ENCODE measurements around the gene INS. TPM values are rescaled to one million over a fixed set of nuclear protein-coding genes. Genes with fewer than 3 reads are reported as not detected.

INS gene
- total and polyA plus RNA-seq, 2 donors from 2014 or later, result not detected

- Histone ChIP-seq H3K27me3 (ENCODE audit: control insufficient read depth, insufficient read depth, low read length) (no peaks in the 10 kb centered on the region), H3K36me3 (ENCODE audit: control insufficient read depth in 2 of 3, insufficient read depth in 3 of 3, low read length in 3 of 3) (no peaks in the 10 kb centered on the region), H3K9me3 (ENCODE audit: control insufficient read depth in 2 of 3, insufficient read depth in 1 of 3, low read length in 3 of 3) (no peaks in the 10 kb centered on the region), H3K27ac (ENCODE audit: low read depth in 2 of 2, low read length in 2 of 2) (no peak overlapping the region), H3K4me1 (ENCODE audit: control insufficient read depth in 2 of 3, insufficient read depth in 2 of 3, low read depth in 1 of 3, low read length in 3 of 3) (peaks cover 0 to 2% (median 0%) of the 10 kb centered on the region in 3 donors), H3K4me3 (ENCODE audit: low read length in 3 of 3) (no peak overlapping the region), H3K9ac (ENCODE audit: low read length in 3 of 3) (no peak overlapping the region)
- intact Hi-C loops (cut with DNase I), result no loop called here
- TF ChIP-seq CTCF (IDR thresholded peaks at IDR 0.05; ENCODE audit: borderline replicate concordance, extremely low read depth, insufficient read depth), result no peak
- DNase-seq (no peak), FAIRE-seq (no peak)
Observed at GRCh38 chr11:2182075-2182474, 21.1 kb upstream of the INS start.

GRCh38 chr11:2180789-2181370, 19.9 kb upstream of the INS start:
- DNase-seq, result no peak
- Histone ChIP-seq H3K4me3 (ENCODE audit: low read length in 3 of 3) (no peak overlapping the region), H3K27ac (ENCODE audit: low read depth in 2 of 2, low read length in 2 of 2) (no peak overlapping the region), H3K9ac (ENCODE audit: low read length in 3 of 3) (no peak overlapping the region), H3K9me3 (ENCODE audit: control insufficient read depth in 2 of 3, insufficient read depth in 1 of 3, low read length in 3 of 3) (no peaks in the 10 kb centered on the region), H3K36me3 (ENCODE audit: control insufficient read depth in 2 of 3, insufficient read depth in 3 of 3, low read length in 3 of 3) (no peaks in the 10 kb centered on the region), H3K27me3 (ENCODE audit: control insufficient read depth, insufficient read depth, low read length) (no peaks in the 10 kb centered on the region), H3K4me1 (ENCODE audit: control insufficient read depth in 2 of 3, insufficient read depth in 2 of 3, low read depth in 1 of 3, low read length in 3 of 3) (no peaks in the 10 kb centered on the region)
- FAIRE-seq, result no peak
- TF ChIP-seq CTCF (IDR thresholded peaks at IDR 0.05; ENCODE audit: borderline replicate concordance, extremely low read depth, insufficient read depth), result no peak
- intact Hi-C loops (cut with DNase I), result no loop called here

- Histone ChIP-seq H3K9ac (ENCODE audit: low read length in 3 of 3) (no peak overlapping the region), H3K27ac (ENCODE audit: low read depth in 2 of 2, low read length in 2 of 2) (no peak overlapping the region), H3K4me3 (ENCODE audit: low read length in 3 of 3) (no peak overlapping the region), H3K36me3 (ENCODE audit: control insufficient read depth in 2 of 3, insufficient read depth in 3 of 3, low read length in 3 of 3) (no peaks in the 10 kb centered on the region), H3K9me3 (ENCODE audit: control insufficient read depth in 2 of 3, insufficient read depth in 1 of 3, low read length in 3 of 3) (no peaks in the 10 kb centered on the region), H3K4me1 (ENCODE audit: control insufficient read depth in 2 of 3, insufficient read depth in 2 of 3, low read depth in 1 of 3, low read length in 3 of 3) (no peaks in the 10 kb centered on the region), H3K27me3 (ENCODE audit: control insufficient read depth, insufficient read depth, low read length) (no peaks in the 10 kb centered on the region)
- DNase-seq (no peak), FAIRE-seq (no peak)
- no peak for TF ChIP-seq CTCF (IDR thresholded peaks at IDR 0.05; ENCODE audit: borderline replicate concordance, extremely low read depth, insufficient read depth)
- intact Hi-C loops (cut with DNase I), result no loop called here
Observed at GRCh38 chr11:2180347-2180746, 19.3 kb upstream of the INS start.

- no peaks in the 10 kb centered on the region for H3K27me3 ChIP-seq (ENCODE audit: control insufficient read depth, insufficient read depth, low read length)
- H3K36me3 ChIP-seq (ENCODE audit: control insufficient read depth in 2 of 3, insufficient read depth in 3 of 3, low read length in 3 of 3), result no peaks in the 10 kb centered on the region
- H3K9ac ChIP-seq (ENCODE audit: low read length in 3 of 3), result no peak overlapping the region
- DNase-seq, result no peak
- no peak overlapping the region for H3K4me3 ChIP-seq (ENCODE audit: low read length in 3 of 3)
- intact Hi-C loops (cut with DNase I), result no loop called here
- no peak for FAIRE-seq
- no peaks in the 10 kb centered on the region for H3K9me3 ChIP-seq (ENCODE audit: control insufficient read depth in 2 of 3, insufficient read depth in 1 of 3, low read length in 3 of 3)
- no peaks in the 10 kb centered on the region for H3K4me1 ChIP-seq (ENCODE audit: control insufficient read depth in 2 of 3, insufficient read depth in 2 of 3, low read depth in 1 of 3, low read length in 3 of 3)
- H3K27ac ChIP-seq (ENCODE audit: low read depth in 2 of 2, low read length in 2 of 2), result no peak overlapping the region
- no peak for TF ChIP-seq CTCF (IDR thresholded peaks at IDR 0.05; ENCODE audit: borderline replicate concordance, extremely low read depth, insufficient read depth)
Observed at GRCh38 chr11:2179516-2179915, 18.5 kb upstream of the INS start.
